Transverse colon (tissue), 4 donors: ENCODE results near the gene RPL29. TPM values are rescaled to one million over a fixed set of nuclear protein-coding genes. Genes with fewer than 3 reads are reported as not detected.

Source experiments
- DNase-seq: peaks from one replicate; pipeline ENCODE4 v3.0.0-alpha.2; 2019
- H3K27ac ChIP-seq, 4 donors: fragments of 200-600 bp; sonication (generic); 2 replicates each; pipeline ENCODE4 v1.5.1; 2016 to 2018; ENCODE audit warnings: inconsistent platforms in 4 of 4
- H3K27me3 ChIP-seq: fragments of 200-600 bp; sonication (generic); 2 replicates; pipeline ENCODE4 v1.5.1; 2017; ENCODE audit warnings: inconsistent platforms
- H3K36me3 ChIP-seq, 4 donors: fragments of 200-600 bp; sonication (generic); 2 replicates each; pipeline ENCODE4 v1.5.1; 2017 to 2019; ENCODE audit warnings: inconsistent platforms in 4 of 4
- H3K4me1 ChIP-seq, 4 donors: fragments of 200-600 bp; sonication (generic); 2 replicates each; pipeline ENCODE4 v1.5.1; 2017 to 2020; ENCODE audit warnings: inconsistent platforms in 4 of 4
- H3K4me3 ChIP-seq, 4 donors: fragments of 200-600 bp; sonication (generic); 1 replicate in 1 of 4; 2 replicates in 3 of 4; pipeline versions ENCODE4 v1.5.1 to v1.6.1; 2017 to 2019; ENCODE audit warnings: inconsistent platforms in 4 of 4
- H3K9me3 ChIP-seq, 2 donors: fragments of 200-600 bp; sonication (generic); 2 replicates each; pipeline ENCODE4 v1.5.1; 2017 to 2019; ENCODE audit warnings: inconsistent platforms in 2 of 2
- CTCF ChIP-seq, 5 experiments: fragments of 200-600 bp in 3 of 5; fragments of 450-650 bp in 2 of 5; sonication (generic) in 3 of 5; IDR thresholded peaks; 1 replicate in 2 of 5; 2 replicates in 3 of 5; pipeline ENCODE4 v1.5.1; 2016 to 2017; ENCODE audit warnings: antibody characterized with exemption in 5 of 5, inconsistent platforms in 3 of 5, mild to moderate bottlenecking in 2 of 5, moderate library complexity in 1 of 5
- EP300 ChIP-seq: sonication (generic); formaldehyde crosslinking; IDR thresholded peaks from one replicate; pipeline ENCODE4 v1.6.1; 2017; ENCODE audit warnings: antibody characterized with exemption, low read depth
- POLR2A ChIP-seq: fragments of 450-650 bp; IDR thresholded peaks from one replicate; pipeline ENCODE4 v1.6.1; 2016; ENCODE audit warnings: antibody characterized with exemption, mild to moderate bottlenecking, moderate library complexity
- POLR2AphosphoS5 ChIP-seq, 3 donors: sonication (generic); formaldehyde crosslinking; IDR thresholded peaks; one replicate each; pipeline ENCODE4 v1.6.1; 2016; ENCODE audit warnings: antibody characterized with exemption in 3 of 3
- WGBS, 2 donors: methylation state at CpG; one replicate each; pipeline ENCODE4 v1.1.5; 2018; ENCODE audit warnings: low coverage in 1 of 2; 5-methylcytosine and 5-hydroxymethylcytosine counted together
- in situ Hi-C, 4 donors: fragments of 200-750 bp; cut with MboI; loops; one replicate each; pipeline versions ENCODE4 v1.15.0 to v1.15.1; 2017; ENCODE audit warnings: low sequenced_read_pairs in 3 of 4, low pct_ligation_motif_present in 1 of 4, low pct_unique_long_range_greater_than_20kb in 1 of 4
- intact Hi-C: fragments of 100-400 bp; cut with DNase I; formaldehyde crosslinking; loops from one replicate; pipeline ENCODE4 v1.15.1; 2023; ENCODE audit warnings: low total_unique reads
- total RNA-seq, 4 donors: library from RNA; depleted of rRNA; stranded (reverse); fragments of >200 nt; gene quantifications; one replicate each; pipeline ENCODE4 v1.1.0, GENCODE V29; 2016

Gene RPL29
- total RNA-seq, 4 donors from 2014 or later, result 366 to 1,281 (median 746) TPM

GRCh38 chr3:52030714-52031310 lies 35.1 kb upstream of the RPL29 start:
- in situ Hi-C loops, result no loop called here
- no peak overlapping the region for H3K4me3 ChIP-seq
- no peak for TF ChIP-seq POLR2A
- H3K36me3 ChIP-seq, result no peaks in the 10 kb centered on the region
- H3K4me1 ChIP-seq, result peaks cover 0 to 5% (median 0%) of the 10 kb centered on the region in 4 donors
- no peaks in the 10 kb centered on the region for H3K9me3 ChIP-seq
- no peak overlapping the region for H3K27ac ChIP-seq
- DNase-seq, result no peak
- WGBS, 2 donors, result 80 to 87% methylated on average over 5 to 11 of the region's 11 CpGs
- intact Hi-C loops, result no loop called here
- H3K27me3 ChIP-seq, result no peaks in the 10 kb centered on the region

GRCh38 chr3:52029535-52029934 lies 33.8 kb upstream of the RPL29 start:
- Histone ChIP-seq H3K4me3 (no peak overlapping the region), H3K4me1 (peaks cover 0 to 5% (median 0%) of the 10 kb centered on the region in 4 donors), H3K27me3 (no peaks in the 10 kb centered on the region), H3K36me3 (no peaks in the 10 kb centered on the region), H3K9me3 (no peaks in the 10 kb centered on the region), H3K27ac (no peak overlapping the region)
- intact Hi-C loops, result no loop called here
- in situ Hi-C loops, result no loop called here
- 40 to 90% methylated on average over 1 to 10 of the region's 10 CpGs for WGBS, 2 donors
- TF ChIP-seq CTCF (IDR thresholded peaks at IDR 0.05) (no peak), EP300 (no peak), POLR2AphosphoS5 (IDR thresholded peaks at IDR 0.05) (no peak), POLR2A (no peak)
- DNase-seq, result no peak

GRCh38 chr3:52029053-52029452 lies 33.4 kb upstream of the RPL29 start:
- H3K4me1 ChIP-seq, result peaks cover 0 to 5% (median 0%) of the 10 kb centered on the region in 4 donors
- 80% methylated on average over 9 of the region's 9 CpGs; no CpG with 5 or more reads in 1 of the 2 donors for WGBS, 2 donors
- intact Hi-C loops, result no loop called here
- TF ChIP-seq POLR2A, result no peak
- no peak for TF ChIP-seq EP300
- TF ChIP-seq CTCF (IDR thresholded peaks at IDR 0.05), result no peak
- TF ChIP-seq POLR2AphosphoS5 (IDR thresholded peaks at IDR 0.05), result no peak
- no peak for DNase-seq
- in situ Hi-C loops, result no loop called here
- H3K9me3 ChIP-seq, result no peaks in the 10 kb centered on the region
- H3K36me3 ChIP-seq, result no peaks in the 10 kb centered on the region
- no peak overlapping the region for H3K27ac ChIP-seq
- no peaks in the 10 kb centered on the region for H3K27me3 ChIP-seq
- no peak overlapping the region for H3K4me3 ChIP-seq

- Histone ChIP-seq H3K36me3 (no peaks in the 10 kb centered on the region), H3K27ac (no peak overlapping the region), H3K4me3 (no peak overlapping the region), H3K9me3 (no peaks in the 10 kb centered on the region), H3K4me1 (peaks cover 0 to 5% (median 0%) of the 10 kb centered on the region in 4 donors), H3K27me3 (no peaks in the 10 kb centered on the region)
- intact Hi-C loops, result no loop called here
- in situ Hi-C loops, result no loop called here
- TF ChIP-seq CTCF (IDR thresholded peaks at IDR 0.05), result no peak
- TF ChIP-seq EP300, result no peak
- TF ChIP-seq POLR2AphosphoS5 (IDR thresholded peaks at IDR 0.05), result no peak
- TF ChIP-seq POLR2A, result no peak
- WGBS, 2 donors, result 82% methylated on average over 10 of the region's 12 CpGs; no CpG with 5 or more reads in 1 of the 2 donors
- DNase-seq, result no peak
Observed at GRCh38 chr3:52028572-52028971, 32.9 kb upstream of the RPL29 start.

GRCh38 chr3:52026041-52026440 lies 30.3 kb upstream of the RPL29 start:
- Histone ChIP-seq H3K9me3 (no peaks in the 10 kb centered on the region), H3K36me3 (no peaks in the 10 kb centered on the region), H3K4me1 (no peaks in the 10 kb centered on the region), H3K27ac (no peak overlapping the region), H3K4me3 (no peak overlapping the region), H3K27me3 (no peaks in the 10 kb centered on the region)
- 60 to 72% methylated on average over 2 to 4 of the region's 4 CpGs for WGBS, 2 donors
- intact Hi-C loops, result no loop called here
- no peak for DNase-seq
- in situ Hi-C loops, result no loop called here
- TF ChIP-seq POLR2A (no peak), CTCF (IDR thresholded peaks at IDR 0.05) (no peak), POLR2AphosphoS5 (IDR thresholded peaks at IDR 0.05) (no peak), EP300 (no peak)
